Muscle layer of colon (tissue), 2 donors: ENCODE results near the gene ZNF548.
A peak's percentile ranks its signal among the peaks of the same experiment; 100 is the strongest.

ENCODE experiments used
- H3K27ac ChIP-seq: one replicate; pipeline ENCODE4 v1.7.0; 2013; ENCODE audit warnings: low read depth, mild to moderate bottlenecking, low read length, moderate library complexity
- H3K27me3 ChIP-seq, 2 donors: one replicate each; pipeline ENCODE4 v1.7.0; 2013; ENCODE audit warnings: low read length in 2 of 2, mild to moderate bottlenecking in 2 of 2; ENCODE audit not compliant: insufficient read depth in 2 of 2, control insufficient read depth in 1 of 2
- H3K36me3 ChIP-seq: one replicate; pipeline ENCODE4 v1.7.0; 2013; ENCODE audit warnings: mild to moderate bottlenecking, low read length; ENCODE audit not compliant: insufficient read depth
- H3K4me1 ChIP-seq: one replicate; pipeline ENCODE4 v1.7.0; 2013; ENCODE audit warnings: mild to moderate bottlenecking, low read length; ENCODE audit not compliant: insufficient read depth
- H3K4me3 ChIP-seq, 2 donors: one replicate each; pipeline ENCODE4 v1.7.0; 2013; ENCODE audit warnings: low read length in 2 of 2, low read depth in 1 of 2, mild to moderate bottlenecking in 1 of 2, moderate library complexity in 1 of 2
- H3K9ac ChIP-seq: one replicate; pipeline ENCODE4 v1.7.0; 2013; ENCODE audit warnings: low read length
- H3K9me3 ChIP-seq: one replicate; pipeline ENCODE4 v1.7.0; 2013; ENCODE audit warnings: mild to moderate bottlenecking, low read length
- donor health status: abdominal sarcoma.
- donor health status: Adenocarcinoma of cecum.

Gene ZNF548

DNA sequence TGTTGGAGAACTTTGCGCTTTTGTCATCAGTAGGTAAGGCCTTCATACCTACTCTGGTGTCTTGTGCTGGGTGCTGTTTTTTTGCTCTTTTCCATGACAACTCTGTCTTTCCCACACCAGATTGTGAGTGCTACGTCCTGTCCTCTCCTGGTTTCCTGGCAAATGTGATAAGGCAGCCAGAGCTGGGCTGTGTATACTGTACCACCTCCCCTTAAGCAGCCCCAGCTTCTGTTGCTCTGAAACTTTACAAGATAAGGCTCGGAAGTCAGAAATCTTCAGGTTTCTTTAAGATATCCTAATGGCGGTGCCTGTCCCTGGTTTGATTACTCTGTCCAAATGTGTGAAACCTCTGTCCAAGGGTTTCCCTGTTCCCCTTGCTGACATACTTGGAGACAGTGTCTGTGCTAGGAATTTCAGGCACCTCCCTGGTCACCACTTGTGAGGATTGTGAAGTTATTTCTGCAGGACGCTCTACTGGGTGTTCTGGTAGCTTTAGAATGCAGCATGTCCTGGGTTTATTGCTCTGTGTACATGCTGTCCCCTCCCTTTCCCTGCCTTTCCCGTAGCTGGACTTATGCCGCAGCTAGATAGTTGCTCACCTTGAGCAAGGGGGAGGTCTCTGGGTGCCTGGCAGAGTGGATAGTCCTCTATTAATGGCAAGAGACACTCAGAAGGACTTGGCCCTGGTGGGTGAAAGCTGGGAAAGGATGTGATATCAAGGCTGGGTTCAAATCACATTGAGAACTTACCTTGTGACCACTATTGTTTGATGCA, 52.5 kb downstream of the ZNF548 start:
- Histone ChIP-seq H3K36me3 (peaks cover 25% of the 10 kb centered on the region), H3K27ac (no peak overlapping the region), H3K9ac (no peak overlapping the region), H3K9me3 (peaks cover 23% of the 10 kb centered on the region), H3K27me3 (no peaks in the 10 kb centered on the region), H3K4me3 (peak overlapping the region in 1 of 2 donors; percentile 0), H3K4me1 (no peaks in the 10 kb centered on the region)

DNA sequence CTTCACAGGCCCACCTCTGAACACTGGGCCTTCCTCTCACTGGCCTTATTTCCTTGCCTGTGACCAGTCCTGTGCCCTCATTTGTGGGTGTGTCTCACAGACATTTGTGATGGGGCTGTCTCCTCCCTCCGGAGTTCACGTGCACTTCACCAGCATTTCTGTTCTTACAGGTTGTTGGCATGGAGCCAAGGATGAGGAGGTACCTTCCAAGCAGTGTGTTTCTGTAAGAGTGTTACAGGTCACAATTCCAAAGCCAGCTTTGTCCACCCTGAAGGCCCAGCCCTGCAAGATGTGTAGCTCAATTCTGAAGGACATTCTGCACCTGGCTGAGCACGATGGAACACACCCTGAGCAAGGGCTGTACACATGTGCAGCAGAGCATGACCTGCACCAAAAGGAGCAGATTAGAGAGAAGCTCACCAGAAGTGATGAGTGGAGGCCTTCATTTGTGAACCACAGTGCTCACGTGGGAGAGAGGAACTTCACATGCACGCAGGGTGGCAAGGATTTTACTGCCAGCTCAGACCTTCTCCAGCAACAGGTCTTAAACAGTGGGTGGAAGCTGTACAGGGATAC, 53.6 kb downstream of the ZNF548 start:
- H3K36me3 ChIP-seq, result peaks cover 25% of the 10 kb centered on the region
- no peaks in the 10 kb centered on the region for H3K27me3 ChIP-seq
- H3K9ac ChIP-seq, result no peak overlapping the region
- H3K4me3 ChIP-seq, result peak overlapping the region in 1 of 2 donors; percentile 0
- peaks cover 23% of the 10 kb centered on the region for H3K9me3 ChIP-seq
- no peak overlapping the region for H3K27ac ChIP-seq
- H3K4me1 ChIP-seq, result no peaks in the 10 kb centered on the region

DNA sequence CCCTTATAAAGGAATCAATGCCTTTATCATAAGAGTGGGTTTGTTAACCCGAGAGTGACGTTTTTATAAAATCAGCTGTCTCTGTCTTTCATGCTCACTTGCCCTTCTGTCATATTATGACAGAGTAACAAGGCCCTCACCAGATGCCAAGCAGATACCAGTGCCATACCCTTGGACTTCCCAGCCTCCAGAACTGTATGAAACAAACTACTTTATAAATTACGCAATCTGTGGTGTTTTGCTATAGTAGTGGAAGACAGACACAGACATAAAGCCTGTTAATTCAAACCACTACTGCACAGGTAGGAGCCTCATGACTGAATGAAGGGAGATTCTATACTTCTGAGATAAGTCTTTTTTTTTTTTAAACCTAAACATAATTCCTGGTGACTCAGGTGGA, 62.7 kb downstream of the ZNF548 start:
- Histone ChIP-seq H3K27me3 (no peaks in the 10 kb centered on the region), H3K27ac (no peak overlapping the region), H3K4me1 (no peaks in the 10 kb centered on the region), H3K36me3 (peaks cover 17% of the 10 kb centered on the region), H3K9me3 (peaks cover 8% of the 10 kb centered on the region), H3K9ac (no peak overlapping the region), H3K4me3 (no peak overlapping the region)
